HG03066 (cell line): ENCODE measurements around the gene ALPP.

ENCODE experiments used
- ATAC-seq: cut with Tn5 transposase; IDR thresholded peaks from one replicate; pipeline ENCODE4 v1.9.1; 2021; ENCODE audit warnings: low read depth; ENCODE audit not compliant: unreplicated experiment

ALPP gene

DNA sequence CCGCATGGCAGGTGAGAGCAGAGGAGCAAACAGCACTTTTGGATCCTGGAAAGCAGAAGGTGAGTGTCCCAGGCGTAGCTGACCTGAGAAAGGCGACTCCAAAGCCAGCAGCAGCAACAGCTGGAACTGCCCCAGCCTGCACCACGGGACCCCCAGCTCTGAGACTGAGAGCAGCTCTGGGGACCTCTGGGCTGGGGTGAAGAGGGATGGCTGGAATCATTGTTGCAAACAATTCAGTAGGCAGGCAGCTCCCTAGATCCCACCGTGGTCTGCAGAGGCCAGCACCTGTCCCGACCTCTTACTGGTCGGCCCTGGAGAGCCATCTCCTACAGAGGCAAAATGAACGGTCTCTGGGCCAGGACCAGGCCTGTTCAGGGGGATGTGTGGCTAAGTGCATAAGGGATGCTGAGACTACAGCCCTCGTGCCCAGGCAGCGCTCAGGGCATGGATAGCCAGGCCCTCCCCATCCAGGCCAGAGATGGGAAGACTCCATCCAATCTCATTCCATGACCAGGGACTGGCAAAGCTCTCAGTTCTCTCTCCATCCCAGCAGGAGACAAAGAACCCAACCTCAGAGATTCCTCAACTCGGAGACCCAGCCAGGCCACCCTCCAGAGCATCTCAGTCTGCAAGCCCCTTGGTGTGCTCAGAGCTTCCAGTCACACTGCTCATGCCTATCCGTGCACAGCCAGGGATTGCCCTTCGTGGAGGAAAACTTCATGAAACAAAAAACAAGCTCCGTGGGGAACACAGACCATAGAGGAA, 38.2 kb upstream of the ALPP start:
- no peak for ATAC-seq

DNA sequence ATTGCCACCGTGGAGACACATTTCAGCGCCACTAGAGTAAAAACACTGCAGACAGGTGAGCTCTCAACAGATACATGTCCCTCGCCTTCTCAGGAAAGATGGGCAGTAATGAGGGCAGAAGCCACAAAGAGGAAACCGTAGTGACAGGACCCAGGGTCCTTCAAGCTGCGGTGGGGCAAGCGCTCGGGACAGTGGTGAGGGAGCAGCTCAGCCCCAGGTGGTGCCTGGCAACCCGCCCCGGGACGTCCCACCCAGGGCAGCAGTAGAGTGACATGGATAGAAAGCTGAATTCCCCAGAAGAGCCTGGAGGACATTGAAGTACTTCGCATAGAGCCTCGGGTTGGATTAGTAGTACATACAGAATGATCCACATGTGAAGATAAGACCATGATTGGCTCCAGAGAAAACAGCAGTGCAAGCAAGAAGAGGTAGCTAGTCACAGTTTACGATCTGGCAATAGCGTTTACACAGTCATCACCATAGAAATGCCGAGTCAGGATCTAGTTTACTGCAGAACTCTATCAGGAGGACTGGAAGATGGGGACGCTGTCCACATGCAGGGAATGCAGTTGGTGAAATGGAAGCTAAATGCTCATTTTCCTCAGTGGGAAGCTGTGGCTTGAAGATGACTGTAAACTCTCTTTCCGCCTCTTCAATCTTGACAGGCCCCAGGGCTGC, 37.4 kb upstream of the ALPP start:
- ATAC-seq: no peak

DNA sequence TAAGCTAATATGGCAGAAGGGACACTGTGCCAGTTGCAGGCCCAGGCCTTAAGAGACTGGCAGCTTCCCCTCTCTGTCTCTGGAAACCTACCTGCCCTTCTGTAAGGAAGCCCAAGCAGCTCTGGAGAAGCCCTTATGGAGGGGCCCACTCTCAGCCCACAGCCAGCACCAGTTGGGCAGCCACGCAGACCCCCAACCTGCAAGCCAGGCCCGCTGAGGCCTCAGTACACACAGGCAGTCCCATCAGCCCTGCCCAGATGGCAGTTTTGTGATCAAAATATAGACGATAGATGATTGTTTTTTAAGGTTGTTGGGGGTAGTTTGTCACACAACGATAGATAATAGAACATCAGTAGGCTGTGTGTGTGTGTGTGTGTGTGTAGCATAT, 36.8 kb upstream of the ALPP start:
- no peak for ATAC-seq

DNA sequence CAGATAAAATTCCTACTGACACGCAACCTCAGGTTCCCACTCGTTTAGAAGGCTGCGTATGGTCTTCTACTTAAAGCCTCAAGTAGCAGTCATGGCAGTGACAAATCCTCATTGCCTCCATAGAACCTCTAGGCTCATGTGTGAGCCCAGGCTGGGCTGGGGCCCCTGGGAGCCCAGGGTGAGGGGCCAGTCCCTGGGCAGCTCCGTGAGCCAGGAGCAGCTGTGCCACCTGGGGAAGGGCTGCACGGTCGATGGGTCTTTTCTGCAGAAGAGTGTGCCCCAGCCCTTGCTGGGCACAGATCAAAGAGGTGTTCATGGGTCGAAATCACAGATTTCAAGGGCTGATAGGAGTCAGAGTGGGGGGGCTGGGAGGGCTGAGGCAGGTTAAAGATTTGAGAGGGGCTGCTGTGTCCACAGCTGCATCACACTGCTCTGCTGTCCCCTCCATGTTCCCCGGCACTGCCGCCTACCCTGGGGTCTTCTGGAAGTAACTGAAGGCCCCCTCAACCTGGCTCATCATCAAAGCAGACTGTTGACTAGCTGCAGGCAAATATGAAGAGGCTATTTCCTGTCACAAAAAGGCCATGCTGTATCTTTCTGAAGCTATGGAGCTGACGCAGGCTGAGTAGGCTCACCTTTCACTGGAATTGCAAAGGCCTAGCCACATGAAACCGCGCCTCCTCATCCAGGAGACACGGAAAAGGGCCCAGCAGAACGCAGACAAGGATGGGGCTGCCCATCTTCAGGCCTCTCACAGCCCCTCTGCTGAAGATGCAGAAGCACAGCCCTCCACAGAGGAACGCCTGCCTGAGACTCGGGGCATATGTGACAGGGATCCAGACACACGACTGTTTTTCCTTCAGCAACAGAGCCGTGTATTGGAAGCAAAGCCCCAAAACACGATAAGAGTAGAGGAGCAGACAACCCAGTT, 35.7 kb upstream of the ALPP start:
- no peak for ATAC-seq

DNA sequence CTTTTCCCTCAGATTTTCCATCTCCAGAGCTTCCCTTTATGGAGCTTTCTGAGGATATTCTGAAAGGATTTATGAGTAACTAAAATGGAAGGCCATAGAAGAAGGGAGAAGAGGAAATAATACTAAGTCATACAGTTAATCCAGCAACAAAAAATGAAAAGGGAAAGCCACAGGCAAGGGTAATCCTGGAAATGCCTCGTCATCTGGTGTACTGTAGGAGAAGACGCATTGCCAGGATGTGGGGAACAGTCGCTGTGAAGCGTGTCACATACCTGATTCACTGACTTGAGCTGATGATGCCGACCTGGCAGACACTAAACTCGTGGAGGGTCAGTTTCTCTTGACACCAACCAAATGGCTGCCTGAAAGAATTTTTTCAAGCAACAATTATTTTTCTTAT, 34.7 kb upstream of the ALPP start:
- ATAC-seq: no peak

DNA sequence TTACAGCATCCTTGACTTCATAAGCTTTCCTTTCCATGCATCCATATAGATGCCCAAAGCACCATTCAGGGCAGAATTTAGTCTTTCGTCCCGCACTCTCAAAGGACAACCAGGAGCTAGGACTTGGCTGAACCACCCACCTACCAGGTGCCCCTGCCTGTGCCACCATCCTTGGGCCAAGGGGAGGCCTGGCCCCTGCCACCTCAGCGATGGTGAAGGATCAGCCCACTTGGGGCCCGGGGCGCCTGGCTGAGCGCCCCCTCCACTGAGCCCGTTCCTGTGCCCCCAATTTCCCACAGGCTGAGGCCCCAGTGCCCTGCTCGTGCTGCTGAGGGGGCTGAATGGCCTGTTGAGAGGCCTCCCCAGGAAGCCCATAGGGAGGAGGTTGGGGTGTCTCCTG, 33.3 kb upstream of the ALPP start:
- no peak for ATAC-seq

DNA sequence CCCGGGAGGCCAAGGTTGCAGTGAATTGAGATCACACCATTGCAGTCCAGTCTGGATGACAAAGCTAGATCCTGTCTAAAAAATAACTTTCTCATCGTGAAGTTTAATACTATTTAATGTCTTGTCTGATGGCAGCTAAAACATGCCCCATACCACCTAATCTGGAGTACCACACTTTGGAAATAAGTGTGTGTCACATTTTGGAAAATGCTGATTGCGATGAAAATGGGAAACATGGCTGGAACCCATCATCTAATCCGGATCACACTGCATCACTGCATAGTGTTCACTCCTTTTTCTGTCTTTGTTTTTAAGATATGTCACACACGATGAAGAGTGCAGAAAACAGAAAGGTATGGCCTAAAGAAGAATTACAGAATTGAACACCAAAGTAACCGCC, 31.2 kb upstream of the ALPP start:
- no peak for ATAC-seq

DNA sequence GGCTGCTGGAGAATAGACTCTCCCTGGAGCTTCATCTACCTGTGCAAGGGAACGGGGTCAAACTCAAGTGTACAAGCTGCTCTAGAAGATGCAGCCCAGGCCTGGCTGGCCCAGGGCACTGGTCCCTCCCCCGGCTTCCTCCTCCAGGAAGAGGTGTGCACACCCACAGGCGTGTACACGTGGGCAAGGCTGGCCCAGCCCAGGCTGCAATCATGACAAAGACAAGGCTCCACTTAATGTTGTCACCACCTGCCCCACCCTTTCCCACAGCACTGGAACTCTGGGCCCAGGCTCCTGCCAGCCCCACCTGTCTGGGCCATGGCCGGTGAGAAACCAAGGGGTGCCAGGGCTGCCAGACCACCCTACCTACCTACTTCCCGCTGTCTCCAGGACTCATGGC, 29.6 kb upstream of the ALPP start:
- no peak for ATAC-seq

DNA sequence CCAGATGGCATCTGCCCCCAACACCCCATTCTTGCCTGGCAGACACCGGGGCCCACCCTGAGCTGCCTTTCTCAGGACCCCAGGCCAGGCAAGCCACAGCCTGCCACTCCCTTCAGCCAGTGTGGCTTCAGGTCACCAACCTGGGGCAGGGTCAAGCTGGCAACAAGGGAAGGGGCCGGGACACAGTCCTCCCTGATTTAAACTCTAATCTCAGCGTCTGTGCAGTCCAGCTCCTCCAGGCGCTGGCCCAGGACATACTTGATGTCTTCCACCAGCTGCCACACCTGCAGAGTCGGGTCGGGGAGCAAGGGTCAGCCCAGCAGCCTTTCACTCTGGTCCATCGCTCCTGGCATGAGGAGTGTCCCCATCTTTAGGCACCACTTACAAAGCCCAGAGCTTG, 29.0 kb upstream of the ALPP start:
- ATAC-seq: no peak

DNA sequence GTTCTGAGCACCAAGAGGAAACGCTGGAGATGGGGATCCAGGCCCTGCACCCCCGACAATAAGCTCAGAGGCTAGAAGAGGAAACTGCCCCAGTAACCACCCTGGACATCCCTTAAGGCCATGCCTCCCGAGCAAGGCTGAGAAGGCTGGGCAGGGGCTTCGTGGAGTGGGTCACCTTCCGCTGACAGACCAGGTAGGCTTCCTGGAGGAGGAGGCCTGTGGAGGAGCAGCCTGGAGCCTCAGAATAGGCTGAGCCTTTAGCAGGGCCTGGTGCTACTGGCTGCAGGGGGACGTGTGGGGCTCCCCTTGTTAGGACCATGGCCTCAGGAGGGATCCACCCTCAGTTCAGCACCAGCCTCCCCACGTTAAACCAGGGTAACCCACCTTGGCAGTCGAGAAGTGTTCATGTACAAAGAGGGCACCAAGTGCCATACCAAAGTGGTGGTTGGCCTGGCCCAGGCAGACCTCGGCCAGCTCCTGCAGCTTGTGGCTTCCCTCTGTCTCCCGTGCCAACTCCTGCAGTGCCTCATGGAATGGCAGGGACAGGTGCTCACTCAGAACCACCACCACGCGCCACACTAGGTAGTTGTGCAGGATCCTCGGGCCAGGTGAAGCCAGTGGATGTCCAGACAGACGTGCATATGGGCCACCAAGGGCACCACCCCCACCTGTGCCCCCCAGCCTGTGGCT, 28.5 kb upstream of the ALPP start:
- ATAC-seq: no peak

DNA sequence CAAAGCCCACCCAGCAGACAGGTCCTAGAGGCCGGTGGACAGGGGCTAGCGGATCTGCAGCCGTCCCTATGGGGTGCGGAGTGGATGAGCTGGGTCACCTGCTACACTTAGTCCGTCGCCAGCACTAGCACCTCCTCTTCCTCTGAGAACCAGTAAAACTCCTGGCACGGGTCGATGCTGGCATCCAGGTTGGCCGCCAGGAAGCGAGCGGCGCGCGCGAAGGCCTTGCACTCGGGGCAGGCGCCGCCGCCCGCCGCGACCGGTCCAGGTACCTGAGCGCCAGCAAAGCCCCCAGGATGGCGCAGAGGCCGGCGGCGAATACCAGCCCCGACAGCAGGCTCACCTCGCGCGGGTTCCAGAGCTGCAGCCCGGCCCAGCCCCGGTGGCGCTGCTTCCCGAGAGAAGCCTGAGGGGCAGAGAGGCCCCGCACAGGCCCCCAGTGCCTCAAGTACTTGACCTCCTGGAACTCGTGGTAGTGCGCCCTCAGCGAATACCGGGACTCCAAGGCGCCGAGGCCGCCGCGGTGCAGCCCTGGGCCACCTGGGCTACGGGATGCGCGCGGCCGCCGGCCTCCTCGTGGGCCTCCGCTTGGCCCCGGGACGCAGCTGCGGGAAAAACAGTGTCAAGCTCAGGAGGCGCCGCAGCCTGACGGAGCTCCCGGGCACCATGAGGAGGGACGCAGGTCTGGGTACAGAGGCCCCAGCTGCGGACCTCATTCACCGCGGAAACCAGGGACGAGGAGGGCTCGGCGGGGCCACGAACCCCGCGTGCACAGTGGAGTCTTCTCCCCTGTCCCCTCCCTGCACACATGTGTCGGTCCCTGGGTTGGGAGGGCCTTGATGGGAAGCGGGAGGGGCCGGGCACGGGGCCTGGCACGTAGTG, 27.5 kb upstream of the ALPP start:
- ATAC-seq: no peak

DNA sequence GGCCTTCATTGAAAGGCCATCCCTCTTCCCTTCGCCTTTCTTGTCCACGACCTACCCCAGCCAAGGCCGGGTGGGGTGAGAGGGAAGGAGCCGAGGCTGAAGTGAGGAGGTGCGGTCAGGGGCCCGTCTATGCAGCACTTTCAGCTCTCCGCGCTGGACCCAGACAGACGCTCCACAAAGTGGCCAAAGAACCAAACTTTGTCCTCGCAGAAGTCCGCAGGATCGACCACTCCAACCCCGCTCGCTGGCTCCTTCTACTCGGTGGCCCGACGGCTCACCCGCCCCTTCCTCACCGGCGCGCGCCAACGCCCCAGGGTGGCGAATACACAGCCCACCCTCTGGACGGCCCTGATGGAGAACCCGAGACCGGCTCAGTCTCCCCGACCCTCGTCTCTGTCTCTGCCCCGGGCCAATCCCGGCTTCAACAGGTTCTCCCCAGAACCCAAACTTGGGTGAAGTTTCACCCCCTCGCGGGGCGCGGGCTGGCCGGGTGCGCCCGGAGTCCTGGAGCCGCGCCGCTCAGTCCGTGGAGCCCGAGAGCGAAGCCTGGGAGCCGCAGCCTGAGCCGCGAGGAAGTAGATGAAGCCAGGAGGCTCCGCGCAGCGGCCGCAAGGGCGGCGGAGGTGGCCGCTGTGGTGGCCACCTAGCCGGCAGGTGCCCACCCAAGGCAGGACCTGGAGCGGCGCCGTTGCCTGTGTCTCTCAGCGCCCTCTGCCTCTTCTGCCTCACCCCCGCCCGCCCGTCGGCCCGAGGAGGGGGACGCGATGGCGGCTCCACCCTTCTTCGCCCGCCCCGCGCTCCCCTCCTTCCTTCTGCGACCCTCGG, 26.7 kb upstream of the ALPP start:
- ATAC-seq: no peak

DNA sequence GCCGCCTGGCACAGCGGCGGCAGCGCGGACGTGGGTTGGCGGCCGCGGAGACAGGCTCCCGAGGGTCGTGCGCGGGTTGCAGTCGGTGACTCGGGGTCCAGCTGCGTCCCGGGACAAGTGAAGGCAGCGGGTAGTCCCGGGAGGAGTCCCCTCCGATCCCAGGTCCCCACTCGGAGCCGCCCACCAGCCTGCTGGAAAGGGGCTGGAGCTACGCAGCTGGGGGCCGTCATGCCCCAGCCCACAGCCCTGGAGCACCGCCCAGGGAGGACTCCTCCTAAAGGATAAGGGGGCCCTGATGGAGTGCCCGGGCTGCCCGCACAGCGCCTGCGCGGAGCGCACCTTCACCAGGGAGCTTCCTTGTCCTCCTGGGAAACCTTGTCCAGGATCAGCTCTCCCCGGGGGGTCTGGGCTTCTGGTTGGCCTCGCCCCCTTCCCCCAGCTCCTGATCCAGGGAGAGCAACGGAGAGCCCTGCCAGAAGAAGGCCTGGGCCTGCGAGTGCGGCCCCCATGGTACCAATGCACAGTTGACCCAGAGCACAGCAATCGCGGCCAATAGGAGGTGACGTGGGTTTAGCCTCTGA, 25.9 kb upstream of the ALPP start:
- ATAC-seq: no peak

DNA sequence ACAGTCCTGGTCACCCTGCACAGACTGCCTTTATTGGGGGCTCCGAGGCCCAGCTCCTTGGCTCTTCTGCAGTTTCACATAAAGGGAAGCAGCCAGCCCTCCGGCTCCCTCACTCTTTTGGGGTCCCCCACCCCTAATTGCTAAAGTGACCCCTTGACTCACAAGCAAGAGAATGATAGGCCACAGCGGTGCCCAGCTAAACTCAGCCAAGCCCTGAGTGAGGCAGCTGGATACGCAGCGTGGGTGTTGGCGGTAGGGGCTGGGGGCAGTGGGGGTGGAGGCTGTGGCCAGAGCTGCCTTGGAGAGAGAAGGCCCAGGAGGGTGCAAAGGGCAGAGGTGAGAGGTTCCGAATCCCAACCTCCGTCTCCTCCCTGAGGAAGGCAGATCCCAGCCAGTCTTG, 25.5 kb upstream of the ALPP start:
- ATAC-seq: no peak

DNA sequence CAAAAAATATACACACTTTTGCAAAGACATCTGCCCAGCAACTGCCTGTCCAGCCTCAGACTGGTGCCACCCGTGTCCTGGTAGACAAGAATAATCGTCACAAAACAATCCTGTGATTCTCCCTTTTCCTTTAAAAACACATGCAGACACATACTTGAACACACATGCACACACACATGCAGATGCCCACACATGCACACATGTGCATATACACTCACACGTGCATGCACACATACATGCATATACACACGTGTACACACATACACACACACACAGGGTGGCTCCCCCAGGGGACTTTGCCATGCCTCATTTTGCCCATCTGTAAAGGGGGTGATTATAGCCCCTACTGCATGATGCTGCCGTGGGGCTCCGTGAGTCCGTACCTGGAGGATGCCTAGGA, 24.9 kb upstream of the ALPP start:
- no peak for ATAC-seq

DNA sequence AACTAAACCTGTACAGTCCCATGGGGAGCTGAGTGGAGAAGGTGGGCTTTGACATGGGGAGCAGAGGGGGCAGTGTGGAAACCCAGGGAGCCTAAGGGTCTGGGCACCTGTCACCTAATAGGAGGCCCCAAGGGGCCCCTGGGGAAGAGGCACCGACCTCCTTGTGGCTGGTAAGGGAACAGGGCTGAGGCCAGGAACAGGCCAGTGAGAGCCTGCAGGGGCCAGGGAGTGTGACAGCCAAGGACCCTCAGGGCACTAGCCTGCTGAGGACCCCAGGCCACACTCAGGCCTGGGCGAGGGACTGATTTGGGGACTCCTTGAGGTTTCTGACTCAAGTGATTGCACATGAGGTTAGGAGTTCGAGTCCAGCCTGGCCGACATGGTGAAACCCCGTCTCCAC, 24.5 kb upstream of the ALPP start:
- no peak for ATAC-seq

DNA sequence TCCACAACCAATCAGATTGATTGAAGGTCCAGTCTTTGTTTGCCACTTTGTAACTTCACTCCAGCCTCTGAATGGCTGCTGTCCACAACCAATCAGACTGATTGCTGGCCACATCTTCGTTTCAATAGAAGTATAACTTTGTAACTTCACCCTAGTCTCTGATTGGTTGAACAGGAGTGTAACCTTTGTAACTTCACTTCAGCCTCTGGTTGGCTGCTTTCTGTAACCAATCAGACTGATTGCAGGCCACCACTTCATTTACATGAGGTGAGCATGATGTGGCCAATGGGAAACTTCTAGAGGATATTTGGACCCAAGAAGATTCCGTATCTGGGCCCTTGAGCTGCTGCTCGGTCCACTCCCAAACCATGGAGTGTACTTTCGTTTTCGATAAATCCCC, 16.9 kb upstream of the ALPP start:
- no peak for ATAC-seq

DNA sequence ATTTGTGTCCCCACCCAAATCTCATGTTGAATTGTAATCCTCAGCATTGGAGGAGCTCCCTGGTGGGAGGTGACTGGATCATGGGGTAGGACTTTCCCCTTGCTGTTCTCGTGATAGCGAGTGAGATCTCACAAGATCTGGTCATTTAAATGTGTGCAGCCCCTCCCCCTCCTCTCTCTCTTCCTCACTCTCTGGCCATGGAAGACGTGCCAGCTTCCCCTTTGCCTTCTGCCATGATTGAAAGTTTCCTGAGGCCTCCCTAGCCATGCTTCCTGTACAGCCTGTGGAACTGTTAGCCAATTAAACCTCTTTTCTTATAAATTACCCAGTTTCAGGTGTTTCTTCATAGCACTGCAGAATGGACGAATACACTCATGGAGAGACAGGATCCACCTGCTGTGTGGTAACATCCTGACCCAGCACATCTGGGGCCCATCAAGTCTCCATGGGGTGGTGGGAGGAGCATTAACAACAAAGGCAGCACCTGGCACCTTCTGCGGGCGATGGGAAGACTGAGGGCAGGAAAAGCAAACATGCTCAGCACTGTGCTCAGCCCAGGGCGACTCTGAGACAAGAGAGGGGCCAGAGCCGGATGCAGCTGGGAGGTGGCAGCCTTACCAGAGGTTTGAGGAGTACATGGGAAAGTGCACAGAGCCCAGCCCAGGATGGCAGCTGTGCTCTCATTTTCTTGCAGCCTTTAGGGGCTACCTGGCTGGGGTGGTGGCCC, 16.2 kb upstream of the ALPP start:
- no peak for ATAC-seq
